ENCODE measurements around the gene OR2C1.

The OR2C1 gene

DNA sequence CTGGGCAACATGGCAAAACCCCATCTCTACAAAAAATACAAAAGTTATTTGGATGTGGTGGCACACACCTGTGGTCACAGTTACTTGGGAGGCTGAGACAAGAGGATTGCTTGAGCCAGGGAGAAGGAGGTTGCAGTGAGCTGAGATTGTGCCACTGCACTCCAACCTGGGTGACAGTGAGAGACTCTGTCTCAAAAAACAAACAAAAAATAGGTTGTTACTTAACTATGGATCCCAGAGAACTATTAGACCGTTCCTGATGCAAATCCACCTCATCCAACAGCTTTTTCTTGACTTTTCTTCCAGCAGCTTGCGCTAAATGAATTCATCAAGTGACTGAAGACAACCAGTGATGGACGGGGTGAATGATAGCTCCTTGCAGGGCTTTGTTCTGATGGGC is at the start of gene OR2C1:
OR2C1 (plus strand) TSS at position 301 of the 400 bp plus-strand sequence; CDS start at position 353, 52 bp downstream.
- H3K27me3 ChIP-seq (ENCODE audit: insufficient read depth, insufficient read length): peaks cover 2% of the 10 kb centered on the region
- no peak within 1 kb of the TSS for H3K9ac ChIP-seq (ENCODE audit: insufficient read length, low read depth)
- no peaks in the 10 kb centered on the region for H3K9me3 ChIP-seq (ENCODE audit: insufficient read depth, low read length)
- no peaks in the 10 kb centered on the region for H3K36me3 ChIP-seq (ENCODE audit: insufficient read depth, insufficient read length, low read length)
- peak within 1 kb of the TSS; percentile 3 for H3K4me3 ChIP-seq (ENCODE audit: insufficient read length, low read depth)
- TF ChIP-seq YY1 (IDR thresholded peaks at IDR 0.05; ENCODE audit: insufficient read depth, insufficient read length): no peak
- no peak for DNase-seq (ENCODE audit: low read depth, low spot score)
- H3K4me1 ChIP-seq (ENCODE audit: insufficient read depth, insufficient read length): no peaks in the 10 kb centered on the region

DNA sequence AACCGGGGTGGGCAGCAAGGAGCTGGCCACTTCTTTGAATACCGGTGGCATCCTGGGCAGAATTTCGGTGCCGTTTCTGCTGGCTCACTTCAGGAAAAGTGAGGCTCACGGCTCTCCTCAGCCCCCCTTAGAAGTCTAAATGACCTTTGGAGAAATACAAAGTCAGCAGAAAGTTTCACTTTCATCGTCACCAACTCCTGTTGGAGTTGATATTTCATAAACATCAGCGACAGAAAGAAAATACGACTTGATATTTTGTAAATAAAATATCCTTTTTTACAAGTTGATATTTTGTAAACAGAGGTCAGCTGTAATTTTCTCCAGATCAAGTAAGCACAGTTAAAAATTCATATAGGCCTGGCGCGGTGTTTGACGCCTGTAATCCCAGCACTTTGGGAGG is 49.6 kb upstream of the OR2C1 start:
- DNase-seq (ENCODE audit: low read depth, low spot score): no peak
- peaks cover 72% of the 10 kb centered on the region for H3K36me3 ChIP-seq (ENCODE audit: insufficient read depth, insufficient read length, low read length)

DNA sequence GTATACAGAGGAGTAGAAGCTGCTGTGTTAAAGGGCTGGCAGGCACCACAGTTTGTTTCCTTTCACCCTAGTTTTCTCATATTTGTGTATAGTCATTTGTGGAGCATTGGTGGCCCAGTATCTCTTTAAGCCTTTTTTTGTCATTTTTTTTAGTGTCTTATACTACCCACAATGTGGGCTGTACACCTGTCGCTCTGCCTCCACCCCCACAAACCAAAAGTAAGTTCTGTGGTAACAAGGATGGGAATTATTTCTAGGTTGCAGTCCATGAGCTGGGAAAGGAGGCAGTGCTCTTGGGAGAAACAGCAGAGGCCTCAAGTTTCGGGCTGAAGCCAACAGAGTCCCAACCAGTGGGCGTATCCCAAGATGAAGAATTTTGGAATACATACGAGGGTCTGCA is 44.2 kb upstream of the OR2C1 start:
- H3K36me3 ChIP-seq (ENCODE audit: insufficient read depth, insufficient read length, low read length): peaks cover 96% of the 10 kb centered on the region
- TF ChIP-seq SUZ12 (IDR thresholded peaks at IDR 0.05; ENCODE audit: extremely low read depth, insufficient read depth, insufficient read length): no peak
- TF ChIP-seq YY1 (IDR thresholded peaks at IDR 0.05; ENCODE audit: insufficient read depth, insufficient read length): no peak
- no peak for TF ChIP-seq ZNF274 (IDR thresholded peaks at IDR 0.05; ENCODE audit: low read depth, low read length)
- H3K9me3 ChIP-seq (ENCODE audit: insufficient read depth, low read length): peaks cover 99% of the 10 kb centered on the region
- H3K27me3 ChIP-seq (ENCODE audit: insufficient read depth, insufficient read length): no peaks in the 10 kb centered on the region
- H3K4me3 ChIP-seq (ENCODE audit: insufficient read length, low read depth): no peak overlapping the region
- H3K9ac ChIP-seq (ENCODE audit: insufficient read length, low read depth): no peak overlapping the region
- H3K4me1 ChIP-seq (ENCODE audit: insufficient read depth, insufficient read length): no peaks in the 10 kb centered on the region
- DNase-seq (ENCODE audit: low read depth, low spot score): no peak

More for the DNA sequence above, 49.6 kb upstream of the OR2C1 start:
- no peak for TF ChIP-seq ZNF274 (IDR thresholded peaks at IDR 0.05; ENCODE audit: low read depth, low read length)
- TF ChIP-seq YY1 (IDR thresholded peaks at IDR 0.05; ENCODE audit: insufficient read depth, insufficient read length): no peak
- TF ChIP-seq SUZ12 (IDR thresholded peaks at IDR 0.05; ENCODE audit: extremely low read depth, insufficient read depth, insufficient read length): no peak
- Histone ChIP-seq H3K4me1 (ENCODE audit: insufficient read depth, insufficient read length) (no peaks in the 10 kb centered on the region), H3K4me3 (ENCODE audit: insufficient read length, low read depth) (peak overlapping the region; percentile 93), H3K9me3 (ENCODE audit: insufficient read depth, low read length) (peaks cover 57% of the 10 kb centered on the region), H3K27me3 (ENCODE audit: insufficient read depth, insufficient read length) (no peaks in the 10 kb centered on the region), H3K9ac (ENCODE audit: insufficient read length, low read depth) (peak overlapping the region; percentile 96)

DNA sequence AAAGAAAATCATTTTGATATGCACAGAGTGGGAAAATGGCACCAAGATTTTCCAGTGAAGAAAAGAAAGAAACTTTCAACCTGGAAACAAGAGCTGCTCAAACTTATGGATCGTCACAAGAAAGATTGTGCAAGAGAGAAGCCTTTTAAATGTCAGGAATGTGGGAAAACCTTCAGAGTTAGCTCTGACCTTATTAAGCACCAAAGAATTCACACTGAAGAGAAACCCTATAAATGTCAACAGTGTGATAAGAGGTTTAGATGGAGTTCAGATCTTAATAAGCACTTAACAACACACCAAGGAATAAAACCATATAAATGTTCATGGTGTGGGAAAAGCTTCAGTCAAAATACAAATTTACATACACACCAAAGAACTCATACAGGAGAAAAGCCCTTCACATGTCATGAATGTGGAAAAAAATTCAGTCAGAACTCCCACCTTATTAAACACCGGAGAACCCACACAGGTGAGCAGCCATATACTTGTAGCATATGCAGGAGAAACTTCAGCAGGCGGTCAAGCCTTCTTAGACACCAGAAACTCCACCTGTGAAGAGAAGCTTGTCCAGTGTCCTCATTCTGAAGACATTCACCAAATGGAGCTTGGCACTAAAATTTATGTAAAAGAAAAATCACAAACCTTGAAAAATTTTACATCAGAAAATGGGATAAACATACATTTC is 38.2 kb upstream of the OR2C1 start:
- H3K4me1 ChIP-seq (ENCODE audit: insufficient read depth, insufficient read length): no peaks in the 10 kb centered on the region
- H3K36me3 ChIP-seq (ENCODE audit: insufficient read depth, insufficient read length, low read length): peaks cover 72% of the 10 kb centered on the region
- no peak overlapping the region for H3K9ac ChIP-seq (ENCODE audit: insufficient read length, low read depth)
- H3K27me3 ChIP-seq (ENCODE audit: insufficient read depth, insufficient read length): no peaks in the 10 kb centered on the region
- peak; percentile 15 for DNase-seq (ENCODE audit: low read depth, low spot score)
- TF ChIP-seq SUZ12 (IDR thresholded peaks at IDR 0.05; ENCODE audit: extremely low read depth, insufficient read depth, insufficient read length): no peak
- no peak for TF ChIP-seq YY1 (IDR thresholded peaks at IDR 0.05; ENCODE audit: insufficient read depth, insufficient read length)
- no peak overlapping the region for H3K4me3 ChIP-seq (ENCODE audit: insufficient read length, low read depth)
- H3K9me3 ChIP-seq (ENCODE audit: insufficient read depth, low read length): peaks cover 80% of the 10 kb centered on the region

DNA sequence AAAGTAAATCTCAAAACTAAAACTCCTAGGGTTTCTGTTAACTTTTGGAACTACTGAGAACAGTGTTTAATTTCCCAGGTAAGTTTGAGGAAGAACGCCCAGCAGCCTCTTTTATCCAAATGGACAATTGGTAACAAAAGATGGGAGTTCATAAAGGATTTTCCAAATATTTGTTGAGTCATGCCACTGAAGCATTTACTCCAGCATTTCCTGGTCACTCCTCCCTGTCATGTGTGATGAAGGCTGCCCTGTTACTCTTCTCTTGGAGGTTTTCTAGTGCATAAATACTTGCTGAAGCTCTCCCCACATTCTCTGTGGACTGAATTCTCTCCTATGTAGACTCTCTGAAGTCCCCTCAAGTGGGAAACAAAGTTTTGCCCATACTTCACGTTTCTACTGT is 33.9 kb upstream of the OR2C1 start:
- TF ChIP-seq SUZ12 (IDR thresholded peaks at IDR 0.05; ENCODE audit: extremely low read depth, insufficient read depth, insufficient read length): no peak
- TF ChIP-seq YY1 (IDR thresholded peaks at IDR 0.05; ENCODE audit: insufficient read depth, insufficient read length): no peak
- TF ChIP-seq ZNF274 (IDR thresholded peaks at IDR 0.05; ENCODE audit: low read depth, low read length): no peak
- Histone ChIP-seq H3K9me3 (ENCODE audit: insufficient read depth, low read length) (peaks cover 37% of the 10 kb centered on the region), H3K4me1 (ENCODE audit: insufficient read depth, insufficient read length) (no peaks in the 10 kb centered on the region), H3K27me3 (ENCODE audit: insufficient read depth, insufficient read length) (no peaks in the 10 kb centered on the region), H3K4me3 (ENCODE audit: insufficient read length, low read depth) (no peak overlapping the region), H3K9ac (ENCODE audit: insufficient read length, low read depth) (no peak overlapping the region), H3K36me3 (ENCODE audit: insufficient read depth, insufficient read length, low read length) (peaks cover 30% of the 10 kb centered on the region)
- DNase-seq (ENCODE audit: low read depth, low spot score): no peak

DNA sequence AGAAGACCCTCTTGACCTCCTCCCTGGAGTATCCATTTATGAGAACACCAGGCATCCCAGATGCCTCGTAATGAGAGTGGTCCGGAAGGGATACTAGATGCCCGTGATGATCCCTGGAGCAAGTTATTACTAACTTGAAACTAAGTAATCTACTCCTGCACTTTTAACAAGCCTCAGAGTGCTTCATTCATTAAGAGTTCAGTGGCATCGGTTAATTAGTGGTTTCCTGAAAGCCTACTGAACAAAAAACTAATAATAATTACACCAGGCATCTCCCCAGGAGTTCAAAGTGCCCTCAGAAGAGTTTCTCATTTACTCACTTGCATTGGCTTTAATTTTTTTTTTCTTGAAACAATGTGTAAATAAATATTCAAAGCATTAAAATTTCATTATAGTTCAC is 28.2 kb upstream of the OR2C1 start:
- no peaks in the 10 kb centered on the region for H3K9me3 ChIP-seq (ENCODE audit: insufficient read depth, low read length)
- no peak for DNase-seq (ENCODE audit: low read depth, low spot score)
- no peak overlapping the region for H3K9ac ChIP-seq (ENCODE audit: insufficient read length, low read depth)
- H3K27me3 ChIP-seq (ENCODE audit: insufficient read depth, insufficient read length): no peaks in the 10 kb centered on the region
- TF ChIP-seq SUZ12 (IDR thresholded peaks at IDR 0.05; ENCODE audit: extremely low read depth, insufficient read depth, insufficient read length): no peak
- TF ChIP-seq ZNF274 (IDR thresholded peaks at IDR 0.05; ENCODE audit: low read depth, low read length): no peak
- TF ChIP-seq YY1 (IDR thresholded peaks at IDR 0.05; ENCODE audit: insufficient read depth, insufficient read length): no peak
- no peaks in the 10 kb centered on the region for H3K36me3 ChIP-seq (ENCODE audit: insufficient read depth, insufficient read length, low read length)
- no peak overlapping the region for H3K4me3 ChIP-seq (ENCODE audit: insufficient read length, low read depth)
- no peaks in the 10 kb centered on the region for H3K4me1 ChIP-seq (ENCODE audit: insufficient read depth, insufficient read length)

DNA sequence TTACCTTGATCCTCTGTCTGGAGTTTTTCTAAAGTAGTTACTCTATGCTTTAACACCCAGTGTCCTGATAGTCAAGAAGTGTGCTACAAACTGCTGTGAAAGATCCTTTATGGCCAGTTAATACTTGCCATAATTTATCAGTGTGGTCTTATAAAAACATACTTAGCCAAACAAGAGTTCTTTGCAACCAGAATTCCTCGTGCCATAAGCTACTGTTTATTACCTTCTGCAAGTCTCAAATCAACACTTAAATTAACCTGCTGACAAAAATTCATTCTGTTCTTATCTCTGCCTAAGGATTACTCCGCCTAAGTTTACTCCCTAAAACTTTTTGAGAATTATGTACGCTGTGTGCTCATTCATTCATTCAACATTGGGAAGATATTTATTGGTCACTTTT is 27.6 kb upstream of the OR2C1 start:
- no peaks in the 10 kb centered on the region for H3K9me3 ChIP-seq (ENCODE audit: insufficient read depth, low read length)
- TF ChIP-seq ZNF274 (IDR thresholded peaks at IDR 0.05; ENCODE audit: low read depth, low read length): no peak
- no peak for TF ChIP-seq SUZ12 (IDR thresholded peaks at IDR 0.05; ENCODE audit: extremely low read depth, insufficient read depth, insufficient read length)
- TF ChIP-seq YY1 (IDR thresholded peaks at IDR 0.05; ENCODE audit: insufficient read depth, insufficient read length): no peak
- H3K27me3 ChIP-seq (ENCODE audit: insufficient read depth, insufficient read length): no peaks in the 10 kb centered on the region
- H3K9ac ChIP-seq (ENCODE audit: insufficient read length, low read depth): no peak overlapping the region
- H3K4me3 ChIP-seq (ENCODE audit: insufficient read length, low read depth): no peak overlapping the region
- DNase-seq (ENCODE audit: low read depth, low spot score): no peak
- H3K36me3 ChIP-seq (ENCODE audit: insufficient read depth, insufficient read length, low read length): no peaks in the 10 kb centered on the region
- no peaks in the 10 kb centered on the region for H3K4me1 ChIP-seq (ENCODE audit: insufficient read depth, insufficient read length)

All from NT2/D1 (cell line).